Measurements from ENCODE around the gene ADRB2.

- TF ChIP-seq CTCF (IDR thresholded peaks at IDR 0.05) (no peak), TCF7L2 (IDR thresholded peaks at IDR 0.05; ENCODE audit: low read depth, low read length) (no peak)
Measured at GRCh38 chr5:148833122-148833521, 6.7 kb downstream of the ADRB2 start.

All from Panc1 (cell line).